IMR-90 (cell line): ENCODE measurements around the gene PLA2G2C. TPM values are rescaled to one million over a fixed set of nuclear protein-coding genes. Genes with fewer than 3 reads are reported as not detected.

Source experiments
- ATAC-seq: fragments of 200-7000 bp; cut with Tn5 transposase; 2 replicates; pipeline ENCODE4 v1.9.1; 2020; ENCODE audit warnings: low read depth, mild to moderate bottlenecking, moderate library complexity
- BruUV-seq: library from RNA; stranded (reverse); fragments of 400-500 nt; replicated peaks from 2 replicates; lab custom pipeline; 2021; lab: Mats Ljungman, UMichigan
- CTCF ChIA-PET: fragments of 300-600 bp; formaldehyde crosslinking; extraction: SDS; loops from one replicate; lab custom pipeline; 2021; ENCODE audit warnings: antibody characterized with exemption; lab: Yijun Ruan, JAX
- POLR2A ChIA-PET: fragments of 300-600 bp; sonication (Branson Sonifier 250); formaldehyde crosslinking; loops from one replicate; lab custom pipeline; 2022; ENCODE audit warnings: antibody characterized with exemption; ENCODE audit not compliant: unreplicated experiment; lab: Charles Lee
- DNase-seq: peaks from one replicate; pipeline ENCODE4 v3.0.0; 2013
- H2AFZ ChIP-seq: replicated peaks from 2 replicates; pipeline ENCODE3; 2013; ENCODE audit warnings: low read length, mild to moderate bottlenecking; ENCODE audit not compliant: poor library complexity
- H2AK5ac ChIP-seq: 2 replicates; pipeline ENCODE4 v1.6.1; 2013; ENCODE audit warnings: low read depth, low read length, inconsistent platforms
- H2AK9ac ChIP-seq: replicated peaks from 2 replicates; pipeline ENCODE3; 2013; ENCODE audit warnings: mild to moderate bottlenecking, low read depth, low read length, moderate library complexity; ENCODE audit not compliant: poor library complexity
- H2BK120ac ChIP-seq: 2 replicates; pipeline ENCODE4 v1.6.1; 2013; ENCODE audit warnings: low read depth, low read length, inconsistent platforms
- H2BK15ac ChIP-seq: 3 replicates; pipeline ENCODE4 v1.6.1; 2013; ENCODE audit warnings: low read depth, low read length, inconsistent platforms
- H2BK20ac ChIP-seq: 2 replicates; pipeline ENCODE4 v1.6.1; 2013; ENCODE audit warnings: low read depth, mild to moderate bottlenecking, inconsistent platforms, low read length, moderate library complexity
- H2BK5ac ChIP-seq: 2 replicates; pipeline ENCODE4 v1.6.1; 2013; ENCODE audit warnings: mild to moderate bottlenecking, low read depth, low read length, inconsistent platforms; ENCODE audit not compliant: poor library complexity, severe bottlenecking
- H3K14ac ChIP-seq: replicated peaks from 2 replicates; pipeline ENCODE4 v1.6.1; 2013; ENCODE audit warnings: low read depth, low read length, inconsistent platforms
- H3K18ac ChIP-seq: 2 replicates; pipeline ENCODE4 v1.6.1; 2013; ENCODE audit warnings: low read depth, low read length, control low read depth
- H3K23ac ChIP-seq: 2 replicates; pipeline ENCODE4 v1.6.1; 2013; ENCODE audit warnings: low read depth, low read length, inconsistent platforms
- H3K27ac ChIP-seq: 2 replicates; pipeline ENCODE4 v1.5.1; 2013; ENCODE audit warnings: mild to moderate bottlenecking, control low read depth, low read length; ENCODE audit not compliant: insufficient read depth
- H3K27me3 ChIP-seq: 2 replicates; pipeline ENCODE4 v1.6.1; 2013; ENCODE audit warnings: low read length; ENCODE audit not compliant: control insufficient read depth, insufficient read depth
- H3K36me3 ChIP-seq: 2 replicates; pipeline ENCODE4 v1.6.1; 2013; ENCODE audit warnings: low read length, mixed read lengths; ENCODE audit not compliant: control insufficient read depth, insufficient read depth
- H3K4ac ChIP-seq: 2 replicates; pipeline ENCODE4 v1.6.1; 2013; ENCODE audit warnings: low read depth, low read length, inconsistent platforms
- H3K4me1 ChIP-seq: 2 replicates; pipeline ENCODE4 v1.6.1; 2013; ENCODE audit warnings: low read length, mixed read lengths; ENCODE audit not compliant: control insufficient read depth, insufficient read depth
- H3K4me2 ChIP-seq: 2 replicates; pipeline ENCODE4 v1.6.1; 2013; ENCODE audit warnings: low read depth, mild to moderate bottlenecking, control low read depth, low read length, moderate library complexity
- H3K4me3 ChIP-seq: 2 replicates; pipeline ENCODE4 v1.5.1; 2013; ENCODE audit warnings: low read depth, mild to moderate bottlenecking, control low read depth, low read length, moderate library complexity; ENCODE audit not compliant: insufficient read depth
- H3K56ac ChIP-seq: 2 replicates; pipeline ENCODE4 v1.6.1; 2013; ENCODE audit warnings: low read length, inconsistent platforms; ENCODE audit not compliant: insufficient read depth; ENCODE audit errors: extremely low read depth
- H3K79me1 ChIP-seq, 2 experiments: 2 replicates each; pipeline ENCODE4 v1.6.1; 2013; ENCODE audit warnings: low read length in 2 of 2, inconsistent platforms in 1 of 2, low read depth in 1 of 2
- H3K9ac ChIP-seq: 2 replicates; pipeline ENCODE4 v1.6.1; 2013; ENCODE audit warnings: low read depth, low read length, control low read depth
- H3K9me1 ChIP-seq: 2 replicates; pipeline ENCODE4 v1.6.1; 2013; ENCODE audit warnings: low read length, inconsistent platforms; ENCODE audit not compliant: insufficient read depth
- H3K9me3 ChIP-seq: 2 replicates; pipeline ENCODE4 v1.6.1; 2013; ENCODE audit warnings: low read length; ENCODE audit not compliant: control insufficient read depth, insufficient read depth
- H4K20me1 ChIP-seq: 2 replicates; pipeline ENCODE4 v1.6.1; 2013; ENCODE audit warnings: low read length, inconsistent platforms; ENCODE audit not compliant: insufficient read depth
- H4K5ac ChIP-seq: 2 replicates; pipeline ENCODE4 v1.6.1; 2013; ENCODE audit warnings: mild to moderate bottlenecking, low read depth, low read length, control low read depth
- H4K8ac ChIP-seq, 2 experiments: 2 replicates each; pipeline ENCODE4 v1.6.1; 2013; ENCODE audit warnings: low read depth in 2 of 2, low read length in 2 of 2, control low read depth in 1 of 2, inconsistent platforms in 1 of 2
- H4K91ac ChIP-seq: 2 replicates; pipeline ENCODE4 v1.6.1; 2013; ENCODE audit warnings: low read depth, low read length, inconsistent platforms; ENCODE audit not compliant: insufficient read depth
- BHLHE40 ChIP-seq: fragments of 150-350 bp; IDR thresholded peaks from 2 replicates; pipeline ENCODE4 v1.6.1; 2016; ENCODE audit warnings: mild to moderate bottlenecking, low read depth, low read length
- CEBPB ChIP-seq: IDR thresholded peaks from 2 replicates; pipeline ENCODE4 v1.6.1; 2012; ENCODE audit warnings: low read depth, low read length, improper control_type of control experiment
- CHD1 ChIP-seq: IDR thresholded peaks from 2 replicates; pipeline ENCODE4 v1.6.1; 2012; ENCODE audit warnings: low read depth, low read length, improper control_type of control experiment
- CTCF ChIP-seq: conservative IDR thresholded peaks from 2 replicates; pipeline ENCODE4 v1.5.1; 2012; ENCODE audit warnings: mild to moderate bottlenecking, low read depth, low read length, improper control_type of control experiment
- ELK1 ChIP-seq: fragments of 150-350 bp; IDR thresholded peaks from 2 replicates; pipeline ENCODE4 v1.6.1; 2016; ENCODE audit warnings: low read depth, mild to moderate bottlenecking, low read length, moderate library complexity, borderline replicate concordance
- FOS ChIP-seq: fragments of 150-350 bp; IDR thresholded peaks from 2 replicates; pipeline ENCODE4 v1.6.1; 2016; ENCODE audit warnings: low read depth, low read length
- MAZ ChIP-seq: IDR thresholded peaks from 2 replicates; pipeline ENCODE4 v1.6.1; 2012; ENCODE audit warnings: low read depth, mild to moderate bottlenecking, low read length, improper control_type of control experiment, moderate library complexity, borderline replicate concordance
- NFE2L2 ChIP-seq: fragments of 150-350 bp; IDR thresholded peaks from 2 replicates; pipeline ENCODE4 v1.6.1; 2016; ENCODE audit warnings: low read depth, mild to moderate bottlenecking, low read length
- POLR2A ChIP-seq: IDR thresholded peaks from 2 replicates; pipeline ENCODE4 v1.6.1; 2012; ENCODE audit warnings: mild to moderate bottlenecking, low read depth, low read length
- RAD21 ChIP-seq: IDR thresholded peaks from 2 replicates; pipeline ENCODE4 v1.6.1; 2012; ENCODE audit warnings: low read length, improper control_type of control experiment
- RFX5 ChIP-seq: IDR thresholded peaks from 2 replicates; pipeline ENCODE4 v1.8.0; 2012; ENCODE audit warnings: low read depth, mild to moderate bottlenecking, low read length, moderate library complexity
- SMC3 ChIP-seq: fragments of 150-350 bp; IDR thresholded peaks from 2 replicates; pipeline ENCODE4 v1.6.1; 2016; ENCODE audit warnings: low read depth, mild to moderate bottlenecking, antibody characterized with exemption, low read length, moderate library complexity
- WGBS, 2 experiments: methylation state at CpG; one replicate each; pipeline versions ENCODE4 v1.1.5 to v1.1.7; 2013; ENCODE audit warnings: missing lambda C conversion rate in 2 of 2; ENCODE audit not compliant: insufficient read length in 1 of 2; ENCODE audit errors: extremely low coverage in 2 of 2; 5-methylcytosine and 5-hydroxymethylcytosine counted together
- dilution Hi-C: fragments of 300-500 bp; cut with HindIII; formaldehyde crosslinking; loops from one replicate; pipeline ENCODE4 v1.14.3; 2018; ENCODE audit warnings: low sequenced_read_pairs; ENCODE audit not compliant: unreplicated experiment
- in situ Hi-C: fragments of 300-500 bp; cut with MboI; formaldehyde crosslinking; loops from 3 replicates; pipeline ENCODE4 v1.14.3; 2019; ENCODE audit warnings: low sequenced_read_pairs, inconsistent platforms, mixed read lengths
- intact Hi-C: fragments of 100-400 bp; cut with micrococcal nuclease; formaldehyde crosslinking; loops from 2 replicates; pipeline ENCODE4 v1.10.0; 2022
- polyA plus RNA-seq, 3 experiments: library from polyadenylated mRNA; depleted of rRNA; stranded (reverse); fragments of >200 nt; gene quantifications; 2 replicates each; pipeline ENCODE4 v1.2.3, GENCODE V29; 2012; ENCODE audit warnings: low replicate concordance in 1 of 3
- total RNA-seq: library from RNA; depleted of rRNA; stranded (reverse); fragments of >200 nt; gene quantifications from 2 replicates; pipeline ENCODE4 v1.2.3, GENCODE V29; 2012

Gene PLA2G2C
- total and polyA plus RNA-seq, 2 of the 4 experiments (the other 2 are of a cell fraction): not detected

- no peaks in the 10 kb centered on the region for H3K36me3 ChIP-seq
- dilution Hi-C loops (no loop called here), intact Hi-C loops (loop anchor here (1.0 to 5.0 kb wide), 2 partner anchors 297 to 417 kb away; partner anchors contain the start of gene PINK1), in situ Hi-C loops (loop anchor here (25.0 kb wide), 1 partner anchor 422 kb away; the partner anchor contains the start of gene PINK1)
- H4K8ac ChIP-seq: no peak overlapping the region
- H4K91ac ChIP-seq: no peak overlapping the region
- H3K18ac ChIP-seq: no peak overlapping the region
- H2BK20ac ChIP-seq: no peak overlapping the region
- H3K4me3 ChIP-seq: no peak overlapping the region
- H2AFZ ChIP-seq: no peak overlapping the region
- no peak for DNase-seq
- H3K23ac ChIP-seq: no peak overlapping the region
- no peak overlapping the region for H2AK5ac ChIP-seq
- H3K56ac ChIP-seq: no peak overlapping the region
- H3K4me2 ChIP-seq: no peak overlapping the region
- no peaks in the 10 kb centered on the region for H3K9me3 ChIP-seq
- H3K27ac ChIP-seq: no peak overlapping the region
- H3K4me1 ChIP-seq: no peaks in the 10 kb centered on the region
- H4K5ac ChIP-seq: no peak overlapping the region
- H2BK120ac ChIP-seq: no peak overlapping the region
- POLR2A ChIA-PET: no interaction called here
- H3K79me1 ChIP-seq: no peaks in the 10 kb centered on the region
- CTCF ChIA-PET: no interaction called here
- no peak overlapping the region for H2BK15ac ChIP-seq
- no peak overlapping the region for H3K14ac ChIP-seq
- H2AK9ac ChIP-seq: no peak overlapping the region
- no peak for TF ChIP-seq FOS
- no peak for TF ChIP-seq CHD1
- TF ChIP-seq POLR2A: no peak
- TF ChIP-seq NFE2L2: no peak
- TF ChIP-seq MAZ: no peak
- no peak for TF ChIP-seq RAD21
- TF ChIP-seq RFX5: no peak
- TF ChIP-seq CEBPB: no peak
- no peak for TF ChIP-seq ELK1
- no peak for TF ChIP-seq CTCF
- TF ChIP-seq BHLHE40: no peak
- no peak for TF ChIP-seq SMC3
- H3K27me3 ChIP-seq: peaks cover 27% of the 10 kb centered on the region
- BruUV-seq: no TSS peak
- WGBS, 2 experiments: no CpG with 5 or more reads among the region's 6 CpGs
- no peak overlapping the region for H2BK5ac ChIP-seq
- no peak for ATAC-seq
- no peak overlapping the region for H3K4ac ChIP-seq
- H3K9ac ChIP-seq: no peak overlapping the region
- H4K20me1 ChIP-seq: no peaks in the 10 kb centered on the region
- H3K9me1 ChIP-seq: no peaks in the 10 kb centered on the region
Measured at GRCh38 chr1:20215716-20216115, 29.4 kb upstream of the PLA2G2C start.
